Stimulated activated CD8-positive, alpha-beta memory T cell treated with anti-CD3 and anti-CD28 coated beads, Interleukin-7, amount 100 ng/mL, for 48 hours (primary cell): Measurements from ENCODE around the gene WDR7.
"Not testable (repeated sequence)": the region's sequence is repeated elsewhere in the genome, so short reads cannot be mapped to it uniquely, and the experiment has no call there.

Experiments
- DNase-seq, 2 donors: peaks; one replicate each; pipeline ENCODE4 v3.0.0-alpha.2; 2020; ENCODE audit warnings: low read depth in 1 of 2; ENCODE audit errors: extremely low read depth in 1 of 2

The WDR7 gene

GRCh38 chr18:56652802-56653201, 1.6 kb downstream of the WDR7 start:
- DNase-seq = no peak

- DNase-seq = not testable (repeated sequence)
Observed at GRCh38 chr18:56654280-56654679, 3.1 kb downstream of the WDR7 start.

- DNase-seq = no peak
Observed at GRCh38 chr18:56658261-56658660, 7.1 kb downstream of the WDR7 start.

- DNase-seq = no peak
Observed at GRCh38 chr18:56659111-56659510, 8.0 kb downstream of the WDR7 start.

- no peak for DNase-seq
Observed at GRCh38 chr18:56660655-56661054, 9.5 kb downstream of the WDR7 start.

GRCh38 chr18:56661360-56662062, 10.4 kb downstream of the WDR7 start:
- no peak for DNase-seq

DNA sequence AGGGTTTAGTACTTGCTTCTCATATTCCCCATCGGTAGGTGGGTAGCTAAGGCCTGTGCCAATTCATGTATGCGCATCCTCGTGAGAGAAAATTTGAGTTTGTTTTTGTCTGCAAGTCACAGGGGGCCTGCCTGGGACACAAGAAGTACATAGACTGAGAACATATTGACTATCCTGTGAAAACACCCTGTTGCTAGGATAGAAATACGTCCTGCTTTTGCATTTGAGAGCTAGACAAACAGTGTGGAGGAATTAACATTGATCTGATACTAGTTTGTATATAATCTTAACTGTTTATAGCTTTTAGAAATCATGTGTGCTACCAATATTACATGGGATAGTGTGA, 10.9 kb downstream of the WDR7 start:
- no peak for DNase-seq

GRCh38 chr18:56662502-56662901, 11.3 kb downstream of the WDR7 start:
- DNase-seq = no peak

GRCh38 chr18:56662902-56663301, 11.7 kb downstream of the WDR7 start:
- DNase-seq = no peak

GRCh38 chr18:56672391-56672790, 21.2 kb downstream of the WDR7 start:
- DNase-seq = no peak

DNA sequence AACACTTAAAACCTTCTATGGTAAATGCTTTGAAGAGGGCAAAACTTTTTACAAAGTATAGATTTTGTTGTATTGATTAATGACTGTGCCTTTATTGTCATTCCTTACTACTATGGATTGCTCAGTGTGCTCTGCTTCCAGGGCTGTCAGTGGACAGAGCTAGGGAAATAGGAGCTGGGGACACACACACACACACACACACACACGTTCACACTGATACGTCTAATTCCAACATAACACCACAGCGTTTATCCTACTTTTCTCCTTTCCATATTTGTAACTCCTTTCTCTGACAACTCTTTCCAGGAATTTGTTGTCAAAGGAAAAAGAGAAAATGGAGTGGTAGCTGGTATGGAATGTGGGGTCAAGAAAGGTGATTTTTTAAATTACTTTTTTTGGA, 21.8 kb downstream of the WDR7 start:
- no peak for DNase-seq

GRCh38 chr18:56676639-56677038, 25.5 kb downstream of the WDR7 start:
- no peak for DNase-seq

- DNase-seq = no peak
Observed at GRCh38 chr18:56678836-56679565, 27.8 kb downstream of the WDR7 start.

- no peak for DNase-seq
Observed at GRCh38 chr18:56684277-56684676, 33.1 kb downstream of the WDR7 start.

GRCh38 chr18:56691530-56691929, 40.4 kb downstream of the WDR7 start:
- no peak for DNase-seq

GRCh38 chr18:56696966-56697365, 45.8 kb downstream of the WDR7 start:
- DNase-seq = no peak

GRCh38 chr18:56702946-56703345, 51.8 kb downstream of the WDR7 start:
- no peak for DNase-seq

DNA sequence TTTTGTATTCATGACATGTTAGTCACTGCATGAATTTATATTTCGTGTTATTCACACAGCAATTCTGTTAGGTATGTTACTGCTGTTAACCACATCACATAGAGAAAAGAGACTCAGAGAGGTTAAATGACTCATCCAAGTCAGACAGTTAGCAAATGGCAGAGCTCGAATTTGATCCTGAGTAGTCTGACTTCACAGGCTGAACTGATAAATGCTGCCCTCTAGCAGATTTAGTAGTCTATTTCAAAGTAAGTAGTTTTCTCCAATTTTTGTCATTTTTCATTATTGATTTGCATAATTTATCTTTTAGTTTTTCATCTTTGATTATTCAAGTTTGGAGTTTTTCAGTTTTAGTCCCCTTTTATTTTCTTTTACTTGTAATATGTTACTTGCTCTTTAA, 58.3 kb downstream of the WDR7 start:
- peak in 1 of 2 donors; percentile 22 for DNase-seq

GRCh38 chr18:56711708-56712445, 60.7 kb downstream of the WDR7 start:
- no peak for DNase-seq

- no peak for DNase-seq
Observed at GRCh38 chr18:56712761-56713160, 61.6 kb downstream of the WDR7 start.

DNA sequence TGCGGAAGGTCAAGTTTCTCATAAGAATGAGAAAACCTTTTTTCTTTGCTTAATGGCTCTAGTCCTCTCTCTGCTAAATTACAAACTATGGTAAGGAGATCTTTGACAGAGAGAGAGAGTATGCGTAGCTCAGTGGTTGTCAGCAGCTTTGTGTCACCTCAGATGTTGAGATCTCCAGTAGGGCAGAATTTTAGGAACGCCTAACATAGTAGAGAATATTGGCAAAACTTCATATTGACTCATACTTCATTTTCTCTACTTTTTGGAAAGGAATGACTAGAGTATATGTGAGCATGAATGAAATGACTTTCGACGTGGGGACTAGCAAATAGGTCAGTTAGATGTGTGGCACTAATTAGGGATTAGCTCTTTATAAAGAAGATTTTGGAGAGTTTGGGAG, 64.0 kb downstream of the WDR7 start:
- no peak for DNase-seq

DNA sequence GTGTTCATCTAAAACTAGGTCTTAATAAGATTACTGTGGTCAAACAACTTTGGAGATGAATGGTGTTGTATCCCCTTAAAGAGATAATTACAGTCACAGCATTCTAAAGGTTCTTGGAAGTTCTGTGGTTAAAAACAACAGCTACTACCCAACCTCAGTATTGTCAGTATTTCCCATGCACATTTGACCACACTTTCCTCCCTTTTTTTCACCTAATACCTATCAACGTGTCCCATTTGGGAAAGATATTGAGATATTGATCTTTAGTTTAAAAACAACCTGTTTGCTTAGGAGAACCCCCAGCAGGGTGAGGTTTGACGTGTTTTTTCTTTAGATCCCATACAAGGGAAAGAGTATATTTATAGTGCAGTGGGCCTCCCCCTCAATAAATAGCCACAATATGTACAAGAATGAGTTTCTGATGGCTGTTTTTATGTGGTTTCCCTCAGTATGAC, 65.6 kb downstream of the WDR7 start:
- DNase-seq = no peak
